IPS-18a (cell line): ENCODE measurements around the gene CNST.
"Not testable (repeated sequence)": the region's sequence is repeated elsewhere in the genome, so short reads cannot be mapped to it uniquely, and the experiment has no call there.

Source experiments
- H3K27ac ChIP-seq: one replicate; pipeline ENCODE4 v1.5.1; 2013; ENCODE audit warnings: low read length
- H3K27me3 ChIP-seq: one replicate; pipeline ENCODE4 v1.6.1; 2013; ENCODE audit warnings: mild to moderate bottlenecking, low read length; ENCODE audit not compliant: control insufficient read depth, insufficient read depth
- H3K36me3 ChIP-seq: one replicate; pipeline ENCODE4 v1.6.1; 2013; ENCODE audit warnings: low read depth, low read length; ENCODE audit not compliant: control insufficient read depth
- H3K4me1 ChIP-seq: one replicate; pipeline ENCODE4 v1.6.1; 2013; ENCODE audit warnings: low read depth, low read length; ENCODE audit not compliant: control insufficient read depth
- H3K4me3 ChIP-seq: one replicate; pipeline ENCODE4 v1.5.1; 2013; ENCODE audit warnings: low read length
- H3K9ac ChIP-seq: one replicate; pipeline ENCODE4 v1.6.1; 2013; ENCODE audit warnings: mild to moderate bottlenecking, low read length, moderate library complexity
- H3K9me3 ChIP-seq: one replicate; pipeline ENCODE4 v1.6.1; 2013; ENCODE audit warnings: low read depth, low read length; ENCODE audit not compliant: control insufficient read depth

CNST gene

DNA sequence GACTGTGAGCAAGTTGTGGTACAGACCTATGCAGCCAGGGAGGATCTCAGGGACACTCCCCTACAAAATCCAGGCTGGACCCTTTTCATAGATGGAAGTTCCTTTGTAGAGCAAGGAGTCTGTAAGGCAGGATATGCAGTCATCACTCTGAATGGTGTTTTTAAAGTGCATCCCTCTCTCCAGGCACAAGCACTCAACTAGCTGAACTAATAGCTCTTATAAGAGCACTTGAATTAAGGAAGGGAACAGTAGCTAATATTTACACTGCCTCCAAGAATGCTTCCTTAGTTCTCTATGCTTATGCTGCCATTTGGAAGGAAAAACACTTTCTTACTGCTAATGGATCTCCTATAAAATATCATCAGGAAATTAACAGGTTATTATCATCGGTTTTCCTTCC lies 32.1 kb upstream of the CNST start:
- no peaks in the 10 kb centered on the region for H3K27me3 ChIP-seq
- H3K36me3 ChIP-seq: no peaks in the 10 kb centered on the region
- no peak overlapping the region for H3K9ac ChIP-seq
- no peak overlapping the region for H3K4me3 ChIP-seq
- H3K27ac ChIP-seq: no peak overlapping the region
- H3K4me1 ChIP-seq: no peaks in the 10 kb centered on the region
- peaks cover 11% of the 10 kb centered on the region for H3K9me3 ChIP-seq

DNA sequence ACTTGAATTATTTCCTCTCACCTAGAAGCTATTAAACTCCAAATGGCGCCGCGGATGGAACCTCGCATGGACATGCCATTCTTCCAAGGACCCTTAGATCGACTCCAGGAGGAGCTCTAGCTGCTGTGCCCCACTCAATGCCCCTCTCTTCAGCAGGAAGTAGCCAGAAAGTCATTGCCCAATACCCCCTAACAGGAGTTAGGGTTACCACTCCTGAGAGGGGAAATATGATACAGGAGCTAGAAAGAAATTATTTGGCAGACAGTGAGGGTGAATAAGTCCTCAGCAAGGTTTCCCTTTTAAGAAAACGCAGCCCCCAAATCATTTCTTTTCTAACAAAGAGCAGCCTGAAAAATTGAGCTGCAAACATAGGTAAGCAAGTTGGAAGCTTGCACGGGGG lies 28.8 kb upstream of the CNST start:
- Histone ChIP-seq H3K36me3 (peaks cover 15% of the 10 kb centered on the region), H3K27me3 (no peaks in the 10 kb centered on the region), H3K4me1 (no peaks in the 10 kb centered on the region), H3K27ac (no peak overlapping the region), H3K9ac (no peak overlapping the region), H3K9me3 (no peaks in the 10 kb centered on the region), H3K4me3 (no peak overlapping the region)

DNA sequence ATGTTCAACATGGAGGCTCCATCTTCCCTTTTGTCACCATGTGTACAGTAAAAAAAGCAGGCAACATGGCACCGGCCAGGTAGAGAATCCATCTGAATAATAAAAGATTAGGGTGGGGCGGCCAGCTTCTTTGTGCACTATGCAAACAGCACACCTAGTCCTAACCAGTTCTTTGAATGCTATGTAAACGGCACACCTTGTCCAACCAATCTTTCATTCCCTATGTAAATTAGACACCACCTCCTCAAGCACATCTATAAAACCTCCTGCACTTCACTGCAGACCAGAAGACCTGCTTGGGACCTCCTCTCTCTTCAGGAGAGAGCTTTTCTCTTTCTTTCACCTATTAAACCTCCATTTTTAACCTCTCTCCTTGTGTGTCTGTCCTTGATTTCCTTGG lies 28.4 kb upstream of the CNST start:
- Histone ChIP-seq H3K27me3 (no peaks in the 10 kb centered on the region), H3K36me3 (peaks cover 20% of the 10 kb centered on the region), H3K27ac (no peak overlapping the region)

DNA sequence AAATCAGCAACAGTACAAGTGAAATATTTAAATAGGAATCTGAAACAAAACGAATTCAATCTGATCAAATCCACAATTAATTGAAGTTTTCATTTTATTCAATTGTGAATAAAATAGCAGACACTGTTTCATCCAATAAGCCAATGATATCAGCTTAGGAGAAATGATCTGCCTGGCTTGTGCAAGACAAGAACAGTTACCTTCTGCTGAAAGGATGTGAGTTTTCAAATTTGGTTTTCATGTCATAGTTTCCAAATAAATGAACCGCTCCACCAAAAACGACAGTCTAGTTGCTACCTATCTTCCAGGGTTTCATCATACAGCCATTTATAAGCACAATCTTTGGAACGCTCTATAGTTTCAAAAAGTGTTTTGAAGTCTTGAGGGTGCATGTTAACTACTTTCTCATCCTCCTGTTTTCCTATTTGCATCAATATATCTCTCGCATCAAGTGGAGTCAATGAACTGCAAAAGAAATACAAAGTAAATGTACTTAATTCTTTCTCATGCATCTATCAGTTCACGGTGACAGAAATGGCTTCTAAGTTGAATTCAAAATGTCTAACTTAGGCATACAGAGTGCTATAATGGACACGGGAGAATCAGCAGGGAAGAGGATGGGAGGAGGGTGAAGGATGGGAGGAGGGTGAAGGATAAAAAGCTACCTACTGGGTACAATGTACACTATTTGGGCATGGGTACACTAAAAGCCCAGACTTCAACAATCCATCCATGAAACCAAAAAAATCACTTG lies 25.3 kb upstream of the CNST start:
- no peak overlapping the region for H3K27ac ChIP-seq
- no peak overlapping the region for H3K9ac ChIP-seq
- no peak overlapping the region for H3K4me3 ChIP-seq
- no peaks in the 10 kb centered on the region for H3K27me3 ChIP-seq
- H3K9me3 ChIP-seq: no peaks in the 10 kb centered on the region
- no peaks in the 10 kb centered on the region for H3K4me1 ChIP-seq
- H3K36me3 ChIP-seq: peaks cover 35% of the 10 kb centered on the region

More for the DNA sequence above, 28.4 kb upstream of the CNST start:
- H3K4me1 ChIP-seq: no peaks in the 10 kb centered on the region
- H3K9me3 ChIP-seq: no peaks in the 10 kb centered on the region
- H3K9ac ChIP-seq: no peak overlapping the region
- no peak overlapping the region for H3K4me3 ChIP-seq

DNA sequence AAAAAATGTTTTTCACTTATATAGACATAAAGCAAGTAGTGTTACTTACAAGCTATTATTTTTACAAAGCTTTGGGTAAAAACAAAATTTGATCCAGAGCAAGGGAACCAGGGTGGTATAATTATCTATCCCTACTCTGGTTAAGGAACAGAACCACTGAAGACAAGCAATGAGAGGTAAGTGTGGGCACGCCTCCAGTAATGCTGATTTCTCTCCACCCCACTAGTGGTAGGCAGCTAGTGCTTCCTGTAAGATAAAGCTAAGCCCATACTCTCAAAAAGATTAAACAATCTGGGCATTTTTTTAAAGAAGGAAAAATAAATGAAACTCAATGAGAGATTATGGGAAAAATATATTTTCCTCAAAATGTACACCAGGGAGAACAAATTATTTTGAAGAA lies 22.3 kb upstream of the CNST start:
- peaks cover 46% of the 10 kb centered on the region for H3K36me3 ChIP-seq

DNA sequence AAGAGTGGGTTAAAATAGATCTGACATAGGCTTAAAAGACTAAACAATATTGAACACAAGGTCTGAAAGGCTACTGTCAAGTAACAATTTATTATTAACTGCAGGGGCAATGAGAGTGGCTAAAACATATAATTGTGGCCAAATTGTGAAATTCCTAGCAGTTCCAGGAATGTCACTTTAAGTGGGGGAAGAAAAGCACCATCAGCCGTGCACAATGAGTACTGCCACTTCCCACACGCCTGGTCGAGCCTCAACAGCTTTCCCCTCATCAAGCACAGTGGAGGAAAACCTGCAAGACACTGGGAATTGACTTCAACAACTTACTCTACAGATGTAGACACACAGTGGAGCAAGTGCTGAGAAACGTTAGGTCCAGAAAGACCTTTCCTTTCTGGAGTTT lies 16.6 kb upstream of the CNST start:
- Histone ChIP-seq H3K27me3 (no peaks in the 10 kb centered on the region), H3K27ac (no peak overlapping the region), H3K4me1 (no peaks in the 10 kb centered on the region), H3K4me3 (no peak overlapping the region), H3K36me3 (peaks cover 42% of the 10 kb centered on the region), H3K9ac (no peak overlapping the region), H3K9me3 (no peaks in the 10 kb centered on the region)

More for the DNA sequence above, 22.3 kb upstream of the CNST start:
- no peak overlapping the region for H3K9ac ChIP-seq
- no peak overlapping the region for H3K4me3 ChIP-seq
- no peaks in the 10 kb centered on the region for H3K27me3 ChIP-seq
- H3K27ac ChIP-seq: no peak overlapping the region
- no peaks in the 10 kb centered on the region for H3K4me1 ChIP-seq
- H3K9me3 ChIP-seq: no peaks in the 10 kb centered on the region

DNA sequence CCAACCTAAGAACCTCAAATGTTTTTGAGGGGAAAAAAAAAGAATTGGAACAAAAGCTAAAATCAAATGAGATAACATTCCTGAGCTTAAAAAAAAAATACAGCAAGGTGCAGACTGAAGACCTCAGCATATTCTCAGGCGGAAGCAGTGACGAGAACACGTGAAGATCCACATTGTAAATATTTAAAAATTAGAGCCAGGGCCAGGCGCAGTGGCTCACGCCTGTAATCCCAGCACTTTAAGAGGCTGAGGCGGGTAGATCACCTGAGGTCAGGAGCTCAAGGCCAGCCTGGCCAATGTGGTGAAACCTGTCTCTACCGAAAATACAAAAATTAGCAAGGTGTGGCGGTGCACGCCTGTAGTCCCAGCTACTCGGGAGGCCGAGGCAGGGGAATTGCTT lies 15.9 kb upstream of the CNST start:
- H3K4me3 ChIP-seq: no peak overlapping the region
- no peaks in the 10 kb centered on the region for H3K27me3 ChIP-seq
- peaks cover 47% of the 10 kb centered on the region for H3K36me3 ChIP-seq
- H3K4me1 ChIP-seq: no peaks in the 10 kb centered on the region
- no peak overlapping the region for H3K27ac ChIP-seq
- H3K9me3 ChIP-seq: no peaks in the 10 kb centered on the region
- no peak overlapping the region for H3K9ac ChIP-seq

DNA sequence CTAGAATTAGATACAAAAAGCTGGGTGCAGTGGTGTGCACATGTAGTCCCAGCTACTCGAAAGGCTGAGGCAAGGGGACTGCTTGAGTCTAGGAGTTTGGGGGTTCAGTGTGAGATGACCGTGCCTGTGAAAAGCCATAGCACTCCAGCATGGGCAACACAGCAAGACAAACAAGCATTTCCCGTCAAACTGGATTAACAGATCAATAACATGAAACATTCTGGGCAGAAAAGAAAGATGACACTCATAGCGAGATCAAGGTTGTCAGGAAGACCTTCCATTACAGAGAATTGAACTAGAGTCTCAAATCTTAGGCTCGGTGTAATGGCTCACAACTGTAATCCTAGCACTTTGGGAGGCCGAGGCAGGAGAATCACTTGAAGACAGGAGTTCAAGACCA lies 14.1 kb upstream of the CNST start:
- H3K27ac ChIP-seq: no peak overlapping the region
- no peaks in the 10 kb centered on the region for H3K9me3 ChIP-seq
- H3K36me3 ChIP-seq: peaks cover 55% of the 10 kb centered on the region
- no peak overlapping the region for H3K4me3 ChIP-seq
- no peaks in the 10 kb centered on the region for H3K27me3 ChIP-seq
- no peak overlapping the region for H3K9ac ChIP-seq
- no peaks in the 10 kb centered on the region for H3K4me1 ChIP-seq

DNA sequence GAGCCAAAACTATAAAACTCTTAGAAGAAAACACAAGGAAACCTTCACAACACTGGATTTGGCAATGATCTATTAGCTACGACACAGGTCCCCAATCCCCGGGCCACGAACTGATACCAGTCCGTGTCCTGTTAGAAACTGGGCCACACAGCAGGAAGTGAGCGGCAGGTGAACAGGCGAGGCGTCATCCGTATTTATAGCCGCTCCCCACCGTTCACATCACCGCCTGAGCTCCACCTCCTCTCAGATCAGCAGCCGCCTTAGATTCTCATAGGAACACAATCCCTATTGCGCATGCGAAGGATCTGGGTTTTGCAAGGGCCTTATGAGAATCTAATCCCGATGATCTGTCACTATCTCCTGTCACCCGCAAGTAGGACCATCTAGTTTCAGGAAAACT lies 12.1 kb upstream of the CNST start:
- Histone ChIP-seq H3K36me3 (peaks cover 45% of the 10 kb centered on the region), H3K9ac (no peak overlapping the region), H3K9me3 (no peaks in the 10 kb centered on the region), H3K4me3 (no peak overlapping the region), H3K4me1 (no peaks in the 10 kb centered on the region), H3K27ac (no peak overlapping the region), H3K27me3 (no peaks in the 10 kb centered on the region)

DNA sequence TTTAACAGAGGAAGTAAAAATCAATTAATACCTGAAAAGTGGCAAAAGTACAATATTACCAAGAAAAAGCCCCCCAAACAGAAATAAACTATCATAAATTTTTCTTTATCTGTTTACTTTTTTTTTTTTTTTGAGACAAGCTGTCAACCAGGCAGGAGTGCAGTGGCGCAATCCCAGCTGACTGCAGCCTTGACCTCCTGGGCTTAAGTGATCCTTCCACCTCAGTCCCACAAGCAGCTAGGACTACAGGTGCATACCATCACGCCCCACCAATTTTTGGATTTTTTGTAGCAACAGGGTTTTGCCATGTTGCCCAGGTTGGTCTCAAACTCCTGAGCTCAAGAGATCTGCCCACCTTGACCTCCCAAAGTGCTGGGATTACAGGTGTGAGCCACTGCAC lies 8.2 kb upstream of the CNST start:
- Histone ChIP-seq H3K27ac (no peak overlapping the region), H3K9ac (no peak overlapping the region), H3K27me3 (no peaks in the 10 kb centered on the region), H3K36me3 (peaks cover 30% of the 10 kb centered on the region), H3K4me1 (no peaks in the 10 kb centered on the region), H3K4me3 (no peak overlapping the region), H3K9me3 (no peaks in the 10 kb centered on the region)

DNA sequence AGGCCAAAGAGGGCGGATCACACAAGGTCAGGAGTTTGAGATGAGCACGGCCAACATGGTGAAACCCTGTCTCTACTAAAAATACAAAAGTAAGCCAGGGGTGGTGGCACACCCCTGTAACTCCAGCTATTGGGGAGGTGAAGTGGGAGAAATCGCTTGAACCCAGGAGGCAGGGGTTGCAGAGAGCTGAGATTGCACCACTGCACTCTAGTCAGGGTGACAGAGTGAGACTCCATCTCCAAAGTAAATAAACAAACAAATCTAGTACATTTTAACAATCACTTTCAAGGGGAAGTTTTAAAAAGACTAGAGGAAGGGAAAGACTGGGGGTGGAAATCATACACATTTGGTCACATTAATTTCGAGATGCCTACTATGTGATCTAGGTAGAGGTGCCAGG lies 6.9 kb upstream of the CNST start:
- Histone ChIP-seq H3K27me3 (no peaks in the 10 kb centered on the region), H3K36me3 (peaks cover 26% of the 10 kb centered on the region), H3K27ac (no peak overlapping the region), H3K4me3 (no peak overlapping the region), H3K4me1 (no peaks in the 10 kb centered on the region), H3K9ac (no peak overlapping the region), H3K9me3 (no peaks in the 10 kb centered on the region)

DNA sequence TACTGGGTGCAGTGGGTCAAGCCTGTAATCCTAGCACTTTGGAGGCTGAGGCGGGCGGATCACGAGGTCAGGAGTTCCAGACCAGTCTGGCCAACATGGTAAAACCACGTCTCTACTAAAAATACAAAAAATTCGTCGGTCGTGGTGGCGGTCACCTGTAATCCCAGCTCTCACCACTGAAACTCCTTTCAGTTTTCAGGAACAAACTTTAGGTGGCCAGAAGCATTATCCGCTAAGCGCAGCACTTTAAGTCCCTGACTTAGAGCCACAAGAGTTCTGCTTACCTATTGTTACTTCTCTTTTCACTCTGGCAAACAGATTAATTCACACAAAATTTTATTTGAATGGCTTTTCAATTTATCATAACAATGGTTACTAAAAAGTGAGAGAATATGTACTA lies 5.4 kb upstream of the CNST start:
- not testable (repeated sequence) for H3K27ac ChIP-seq, H3K4me1 ChIP-seq, H3K4me3 ChIP-seq, H3K9me3 ChIP-seq, H3K27me3 ChIP-seq, H3K9ac ChIP-seq
- peaks cover 18% of the 10 kb centered on the region for H3K36me3 ChIP-seq
